Measurements from ENCODE around the gene AMBRA1. TPM values are rescaled to one million over a fixed set of nuclear protein-coding genes. Genes with fewer than 3 reads are reported as not detected.
A peak's percentile ranks its signal among the peaks of the same experiment; 100 is the strongest.

Gene AMBRA1
- total and polyA plus RNA-seq, 8 donors: 4.6 to 59.4 (median 23.3) TPM

- peak overlapping the region in 3 of 4 donors; percentile 23 to 63 (median 51) for H3K4me3 ChIP-seq
- no peaks in the 10 kb centered on the region for H3K9me3 ChIP-seq
- TF ChIP-seq EP300 (IDR thresholded peaks at IDR 0.05) (no peak), POLR2AphosphoS5 (IDR thresholded peaks at IDR 0.05) (no peak), CTCF (IDR thresholded peaks at IDR 0.05) (no peak)
- DNase-seq: no peak
- 4 to 8% (median 6%) methylated on average over 34 to 49 of the region's 49 CpGs for WGBS, 5 donors
- peaks cover 17 to 79% (median 58%) of the 10 kb centered on the region in 3 donors for H3K27me3 ChIP-seq
- H3K36me3 ChIP-seq: peaks cover 0 to 2% (median under 1%) of the 10 kb centered on the region in 4 donors
- no peak overlapping the region for H3K27ac ChIP-seq
- peaks cover 41 to 49% (median 46%) of the 10 kb centered on the region in 4 donors for H3K4me1 ChIP-seq
- intact Hi-C loops (cut with DNase I; ENCODE audit: low total_unique reads): loop anchor here (5.0 kb wide), 1 partner anchor 142 kb away; no protein-coding TSS in a partner anchor
Measured at GRCh38 chr11:46390331-46391171, 203.3 kb downstream of the AMBRA1 start.

- no peak overlapping the region for H3K27ac ChIP-seq
- no peaks in the 10 kb centered on the region for H3K9me3 ChIP-seq
- peaks cover 17 to 88% (median 58%) of the 10 kb centered on the region in 3 donors for H3K27me3 ChIP-seq
- 1 to 3% (median 2%) methylated on average over 29 to 80 of the region's 80 CpGs for WGBS, 5 donors
- peak; percentile 73 to 92 for DNase-seq
- TF ChIP-seq EP300 (IDR thresholded peaks at IDR 0.05) (no peak), CTCF (IDR thresholded peaks at IDR 0.05) (peak in 5 of 7 experiments; percentile 44 to 82 (median 73))
- H3K36me3 ChIP-seq: no peaks in the 10 kb centered on the region
- H3K4me1 ChIP-seq: peaks cover 41 to 49% (median 46%) of the 10 kb centered on the region in 4 donors
- peak overlapping the region; percentile 37 to 60 (median 46) for H3K4me3 ChIP-seq
- intact Hi-C loops (cut with DNase I; ENCODE audit: low total_unique reads): loop anchor here (5.0 kb wide), 1 partner anchor 143 kb away; no protein-coding TSS in a partner anchor
Measured at GRCh38 chr11:46389450-46390330, 204.1 kb downstream of the AMBRA1 start.

- intact Hi-C loops (cut with DNase I; ENCODE audit: low total_unique reads): no loop called here
- WGBS, 5 donors: 5 to 9% (median 7%) methylated on average over 20 to 21 of the region's 21 CpGs
- H3K4me3 ChIP-seq: peak overlapping the region; percentile 37 to 60 (median 46)
- peaks cover 41 to 49% (median 46%) of the 10 kb centered on the region in 4 donors for H3K4me1 ChIP-seq
- H3K27me3 ChIP-seq: peaks cover 17 to 96% (median 58%) of the 10 kb centered on the region in 3 donors
- TF ChIP-seq EP300 (IDR thresholded peaks at IDR 0.05) (no peak), POLR2A (IDR thresholded peaks at IDR 0.05) (no peak), CTCF (IDR thresholded peaks at IDR 0.05) (no peak), POLR2AphosphoS5 (IDR thresholded peaks at IDR 0.05) (no peak)
- H3K36me3 ChIP-seq: no peaks in the 10 kb centered on the region
- no peak overlapping the region for H3K27ac ChIP-seq
- DNase-seq: no peak
- no peaks in the 10 kb centered on the region for H3K9me3 ChIP-seq
Measured at GRCh38 chr11:46388619-46389449, 205.0 kb downstream of the AMBRA1 start.
